Effector memory CD4-positive, alpha-beta T cell (primary cell): ENCODE data around the gene ITGB5.
"Not testable (repeated sequence)": the region's sequence is repeated elsewhere in the genome, so short reads cannot be mapped to it uniquely, and the experiment has no call there.

Source experiments
- DNase-seq, 3 donors: peaks; one replicate each; pipeline ENCODE4 v3.0.0-alpha.2; 2020
- H3K27ac ChIP-seq: 2 replicates; pipeline ENCODE4 v1.7.0; 2013; ENCODE audit warnings: mild to moderate bottlenecking, low read length, moderate library complexity; ENCODE audit not compliant: insufficient read depth, poor library complexity, severe bottlenecking
- H3K27me3 ChIP-seq: replicated peaks from 2 replicates; pipeline ENCODE4 v1.7.0; 2013; ENCODE audit warnings: mild to moderate bottlenecking, low read length; ENCODE audit not compliant: insufficient read depth, control insufficient read depth, poor library complexity, severe bottlenecking
- H3K36me3 ChIP-seq: 2 replicates; pipeline ENCODE4 v1.7.0; 2013; ENCODE audit warnings: mild to moderate bottlenecking, low read length, moderate library complexity; ENCODE audit not compliant: control insufficient read depth, insufficient read depth
- H3K4me1 ChIP-seq: 2 replicates; pipeline ENCODE4 v1.7.0; 2013; ENCODE audit warnings: low read length, mild to moderate bottlenecking; ENCODE audit not compliant: control insufficient read depth, insufficient read depth, poor library complexity, severe bottlenecking
- H3K4me3 ChIP-seq: 2 replicates; pipeline ENCODE4 v1.7.0; 2013; ENCODE audit warnings: low read length, low read depth, mild to moderate bottlenecking; ENCODE audit not compliant: insufficient read depth, poor library complexity, severe bottlenecking
- H3K9me3 ChIP-seq: 2 replicates; pipeline ENCODE4 v1.7.0; 2013; ENCODE audit warnings: mild to moderate bottlenecking, low read length, moderate library complexity; ENCODE audit not compliant: control insufficient read depth

ITGB5 gene

DNA sequence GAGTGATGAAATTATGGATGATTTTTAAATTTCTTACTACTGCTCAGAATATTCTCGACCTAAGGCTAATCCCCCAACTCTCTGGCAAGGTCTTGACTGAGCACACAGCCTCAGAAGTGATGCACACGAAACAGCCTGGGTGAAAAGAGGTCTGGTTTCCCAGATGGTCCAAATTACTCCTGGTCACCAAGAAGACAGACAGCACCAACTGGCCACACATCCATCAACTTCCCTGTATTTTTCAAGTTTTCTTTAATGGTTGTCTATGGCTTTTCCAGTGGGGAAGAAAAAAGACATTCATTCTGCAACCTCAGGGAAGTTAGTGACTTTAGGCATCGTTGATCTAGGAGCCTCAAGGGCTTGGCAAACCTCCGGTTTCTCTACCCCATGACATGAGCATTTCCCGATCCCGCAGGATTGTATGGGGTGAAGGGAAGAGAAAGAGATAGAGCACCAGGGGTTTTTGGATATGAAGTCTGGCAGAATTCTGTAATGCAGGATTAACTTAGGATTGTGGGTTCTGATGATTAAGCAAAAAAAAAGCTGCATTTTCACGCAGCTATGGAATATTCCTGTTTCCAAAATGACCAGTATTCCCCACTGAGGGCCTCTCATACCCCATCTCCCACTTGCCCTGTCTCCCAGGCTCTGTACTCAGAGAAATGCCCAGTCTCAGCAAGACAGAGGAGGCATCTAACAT, 94.7 kb downstream of the ITGB5 start:
- Histone ChIP-seq H3K36me3 (no peaks in the 10 kb centered on the region), H3K4me1 (no peaks in the 10 kb centered on the region), H3K4me3 (no peak overlapping the region), H3K9me3 (no peaks in the 10 kb centered on the region), H3K27me3 (no peaks in the 10 kb centered on the region), H3K27ac (no peak overlapping the region)
- no peak for DNase-seq

DNA sequence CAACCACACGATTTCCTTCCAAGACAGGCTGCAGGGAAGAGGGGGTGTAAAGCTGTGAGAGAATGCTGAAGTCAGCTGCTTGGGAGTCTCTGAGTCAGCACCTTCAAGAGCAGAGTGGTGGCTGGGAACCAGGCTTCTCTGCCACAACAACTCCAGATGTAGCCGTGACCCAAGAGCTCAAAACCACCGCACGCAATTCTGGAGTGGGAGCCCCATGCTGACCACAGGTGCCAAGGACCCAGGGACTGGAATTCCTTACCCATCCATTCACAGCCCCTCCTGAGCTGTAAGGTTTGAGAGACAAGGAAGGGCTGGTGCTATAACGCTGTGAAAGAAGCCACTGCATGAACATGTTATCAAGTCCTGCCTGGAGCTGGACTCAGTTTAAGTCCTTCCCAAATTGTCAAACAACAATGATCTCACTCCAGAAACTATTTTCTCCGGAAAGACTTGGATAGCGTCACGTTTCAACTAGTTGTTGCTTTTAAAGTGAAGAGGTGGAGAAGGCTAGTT, 95.5 kb downstream of the ITGB5 start:
- DNase-seq, result no peak
- Histone ChIP-seq H3K27ac (no peak overlapping the region), H3K9me3 (no peaks in the 10 kb centered on the region), H3K4me1 (no peaks in the 10 kb centered on the region), H3K36me3 (no peaks in the 10 kb centered on the region), H3K4me3 (no peak overlapping the region), H3K27me3 (no peaks in the 10 kb centered on the region)

- H3K4me1 ChIP-seq, result no peaks in the 10 kb centered on the region
- H3K4me3 ChIP-seq, result no peak overlapping the region
- no peaks in the 10 kb centered on the region for H3K36me3 ChIP-seq
- no peak overlapping the region for H3K27ac ChIP-seq
- no peaks in the 10 kb centered on the region for H3K9me3 ChIP-seq
- DNase-seq, result no peak
- no peaks in the 10 kb centered on the region for H3K27me3 ChIP-seq
Observed at GRCh38 chr3:124791142-124791541, 96.0 kb downstream of the ITGB5 start.

DNA sequence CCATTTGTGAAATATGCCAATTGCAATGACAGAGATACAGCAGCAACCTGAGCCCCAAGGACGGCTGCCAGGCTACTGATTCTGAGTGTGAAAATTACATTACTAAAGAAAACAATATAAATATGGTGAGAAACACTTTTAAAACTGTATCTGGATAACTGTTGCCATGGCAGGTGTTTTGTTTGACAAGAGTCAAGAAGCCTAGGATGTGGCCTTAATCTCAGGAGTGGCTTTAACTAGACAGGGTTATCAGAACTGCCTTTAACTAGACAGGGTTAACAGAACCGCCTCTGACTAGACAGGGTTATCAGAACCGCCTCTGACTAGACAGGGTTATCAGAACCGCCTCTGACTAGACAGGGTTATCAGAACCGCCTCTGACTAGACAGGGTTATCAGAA, 98.1 kb downstream of the ITGB5 start:
- H3K4me3 ChIP-seq, H3K27ac ChIP-seq, H3K27me3 ChIP-seq, H3K36me3 ChIP-seq, H3K9me3 ChIP-seq, DNase-seq, H3K4me1 ChIP-seq: not testable (repeated sequence)

DNA sequence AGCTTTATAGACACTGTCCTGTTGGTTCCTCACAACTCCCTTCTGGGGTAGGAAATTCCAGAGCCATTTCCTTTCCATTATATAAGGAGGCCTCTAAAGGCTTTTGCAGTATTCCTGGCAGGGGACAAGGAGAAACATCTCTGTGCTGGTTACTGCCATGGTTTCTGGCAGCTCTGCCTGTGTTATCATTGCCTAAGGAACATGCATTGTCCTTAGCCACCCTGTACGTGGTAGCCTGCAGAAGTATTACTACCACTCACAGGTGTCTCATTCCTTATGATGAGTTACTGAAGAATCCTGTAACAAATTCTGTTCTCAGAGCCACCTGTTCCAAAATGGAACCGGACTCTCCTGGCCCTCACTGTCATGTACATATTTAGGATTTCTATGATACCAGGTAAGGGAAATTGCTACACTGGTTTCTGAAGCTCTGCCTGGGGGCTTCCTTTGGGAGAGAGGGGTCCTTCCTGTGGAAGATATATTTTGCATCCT, 98.9 kb downstream of the ITGB5 start:
- Histone ChIP-seq H3K4me3 (no peak overlapping the region), H3K27ac (no peak overlapping the region), H3K4me1 (no peaks in the 10 kb centered on the region), H3K36me3 (no peaks in the 10 kb centered on the region), H3K9me3 (no peaks in the 10 kb centered on the region), H3K27me3 (no peaks in the 10 kb centered on the region)
- DNase-seq, result no peak

GRCh38 chr3:124787476-124788195, 99.5 kb downstream of the ITGB5 start:
- no peaks in the 10 kb centered on the region for H3K4me1 ChIP-seq
- no peak overlapping the region for H3K27ac ChIP-seq
- H3K4me3 ChIP-seq, result no peak overlapping the region
- no peak for DNase-seq
- no peaks in the 10 kb centered on the region for H3K27me3 ChIP-seq
- no peaks in the 10 kb centered on the region for H3K36me3 ChIP-seq
- no peaks in the 10 kb centered on the region for H3K9me3 ChIP-seq

DNA sequence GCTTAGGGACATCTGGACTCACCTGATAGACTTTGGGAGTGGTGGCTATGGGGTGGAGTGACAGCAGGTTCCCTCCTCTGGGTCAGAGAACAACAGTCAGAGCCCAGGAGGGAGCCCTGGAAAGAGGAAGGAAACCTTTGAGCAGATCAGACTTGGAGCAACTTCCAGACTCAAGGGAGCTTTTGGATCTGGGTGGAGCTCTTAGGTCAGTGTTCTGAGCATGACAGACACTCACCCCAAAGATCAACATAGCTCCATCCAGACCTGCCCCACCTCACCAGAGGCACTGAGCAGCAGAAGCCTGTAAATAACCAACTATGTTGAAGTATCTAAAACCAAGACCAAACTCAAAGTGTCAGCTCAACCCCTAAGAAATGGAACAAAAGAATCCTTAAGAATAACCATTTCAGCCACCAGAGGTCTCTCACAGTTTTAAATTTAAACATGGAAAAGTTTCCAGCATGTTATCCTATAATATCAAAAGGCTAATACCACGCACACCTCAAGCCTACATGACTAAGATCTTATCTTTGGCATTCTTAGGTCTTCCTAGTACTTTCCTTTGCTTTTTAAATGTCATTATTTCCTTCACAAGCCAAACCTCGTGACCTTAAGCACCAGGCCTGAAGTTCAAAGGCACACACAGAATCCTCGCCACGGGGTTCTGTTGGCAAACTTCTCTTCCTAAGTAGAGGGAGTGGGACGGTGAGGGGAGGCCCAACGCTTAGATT, 100.5 kb downstream of the ITGB5 start:
- no peak for DNase-seq
- no peak overlapping the region for H3K27ac ChIP-seq

DNA sequence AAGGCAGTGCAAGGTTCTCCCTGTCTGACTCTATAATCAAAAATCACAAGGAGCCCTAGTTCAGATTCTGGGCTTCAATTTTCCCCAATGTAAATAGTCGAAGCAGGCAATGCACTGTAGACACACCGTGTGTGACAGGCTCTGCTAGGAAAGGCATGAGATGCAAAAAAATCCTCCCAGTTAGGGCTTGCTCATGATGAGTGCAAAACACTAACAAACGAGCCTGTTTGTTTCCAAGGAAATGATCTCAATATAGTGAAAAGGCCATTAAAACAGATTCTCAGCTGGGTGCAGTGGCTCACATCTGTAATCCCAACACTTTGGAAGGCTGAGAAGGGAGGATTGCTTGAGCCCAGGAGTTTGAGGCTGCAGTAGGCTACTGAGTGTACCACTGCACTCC, 101.2 kb downstream of the ITGB5 start:
- no peaks in the 10 kb centered on the region for H3K4me1 ChIP-seq
- no peak overlapping the region for H3K27ac ChIP-seq
- no peak overlapping the region for H3K4me3 ChIP-seq

More for the DNA sequence above, 100.5 kb downstream of the ITGB5 start:
- no peaks in the 10 kb centered on the region for H3K4me1 ChIP-seq
- no peaks in the 10 kb centered on the region for H3K9me3 ChIP-seq
- H3K36me3 ChIP-seq, result no peaks in the 10 kb centered on the region
- H3K4me3 ChIP-seq, result no peak overlapping the region
- no peaks in the 10 kb centered on the region for H3K27me3 ChIP-seq

DNA sequence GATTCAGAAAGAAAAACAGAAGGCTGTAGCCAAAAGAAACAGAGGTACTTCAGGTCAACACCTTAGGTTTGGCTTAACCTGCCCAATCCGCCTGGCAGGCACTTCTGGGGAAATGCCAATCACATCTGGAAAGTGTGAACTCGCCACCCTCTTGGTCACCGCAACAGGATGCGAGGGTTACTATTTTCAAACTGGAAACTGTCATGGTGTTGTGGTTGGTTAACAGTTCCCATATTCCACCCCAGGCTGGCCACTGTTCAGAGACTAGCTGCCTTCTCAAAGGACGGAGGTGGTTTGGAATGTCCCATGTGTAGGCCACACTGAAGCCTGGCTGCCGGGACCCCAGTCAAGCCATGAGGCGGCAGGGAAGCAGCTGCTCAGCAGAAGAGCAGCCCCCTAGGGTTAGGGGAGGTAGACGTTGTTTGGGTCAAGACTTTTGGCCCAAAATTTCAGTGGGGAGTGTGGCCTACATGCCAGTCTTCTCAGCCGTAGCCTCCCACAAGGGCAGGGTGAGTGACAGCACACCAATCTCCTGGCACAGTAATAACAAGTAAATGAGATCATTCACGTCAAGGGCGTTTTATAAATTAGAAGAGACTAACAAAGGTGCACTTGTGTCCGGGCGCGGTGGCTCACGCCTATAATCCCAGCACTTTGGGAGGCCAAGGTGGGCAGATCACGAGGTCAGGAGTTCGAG, 102.3 kb downstream of the ITGB5 start:
- Histone ChIP-seq H3K9me3 (no peaks in the 10 kb centered on the region), H3K4me1 (no peaks in the 10 kb centered on the region), H3K4me3 (no peak overlapping the region), H3K36me3 (no peaks in the 10 kb centered on the region), H3K27ac (no peak overlapping the region), H3K27me3 (no peaks in the 10 kb centered on the region)
- no peak for DNase-seq

More for the DNA sequence above, 101.2 kb downstream of the ITGB5 start:
- no peak for DNase-seq
- Histone ChIP-seq H3K36me3 (no peaks in the 10 kb centered on the region), H3K27me3 (no peaks in the 10 kb centered on the region), H3K9me3 (no peaks in the 10 kb centered on the region)
